Testis (tissue), 3 donors: ENCODE measurements around the gene CORO7. TPM values are rescaled to one million over a fixed set of nuclear protein-coding genes. Genes with fewer than 3 reads are reported as not detected.
A peak's percentile ranks its signal among the peaks of the same experiment; 100 is the strongest.

ENCODE experiments used
- DNase-seq: peaks from one replicate; pipeline ENCODE4 v3.0.0-alpha.2; 2019
- H3K27ac ChIP-seq, 2 donors: fragments of 200-600 bp; sonication (generic); one replicate each; pipeline ENCODE4 v1.5.1; 2019
- H3K27me3 ChIP-seq: fragments of 200-600 bp; sonication (generic); one replicate; pipeline ENCODE4 v1.5.1; 2019
- H3K36me3 ChIP-seq: fragments of 200-600 bp; sonication (generic); one replicate; pipeline ENCODE4 v1.5.1; 2017; ENCODE audit warnings: low read depth; ENCODE audit errors: missing control alignments
- H3K4me1 ChIP-seq: fragments of 200-600 bp; sonication (generic); one replicate; pipeline ENCODE4 v1.5.1; 2019
- H3K4me3 ChIP-seq, 2 donors: fragments of 200-600 bp; sonication (generic); one replicate each; pipeline ENCODE4 v1.5.1; 2017 to 2019
- H3K9me3 ChIP-seq: fragments of 200-600 bp; sonication (generic); one replicate; pipeline ENCODE4 v1.5.1; 2017
- POLR2A ChIP-seq: fragments of 450-650 bp; IDR thresholded peaks from one replicate; pipeline ENCODE4 v1.6.1; 2017; ENCODE audit warnings: antibody characterized with exemption, mild to moderate bottlenecking, moderate library complexity
- WGBS, 2 donors: methylation state at CpG; one replicate each; pipeline ENCODE4 v1.1.5; 2018; 5-methylcytosine and 5-hydroxymethylcytosine counted together
- intact Hi-C: fragments of 100-400 bp; cut with DNase I; formaldehyde crosslinking; loops from one replicate; pipeline ENCODE4 v1.15.1; 2023; ENCODE audit warnings: low total_unique reads
- polyA plus RNA-seq: library from polyadenylated mRNA; stranded (reverse); fragments of 350-450 nt; fragmentation: Illumina TruSeq; extraction: RNeasy Lipid Tissue Mini Kit (QIAGEN cat#74804); gene quantifications from one replicate; pipeline ENCODE4 v1.2.3, GENCODE V29; 2014; ENCODE audit warnings: low read depth, low replicate concordance; ENCODE audit not compliant: insufficient read depth
- total RNA-seq, 2 donors: library from RNA; depleted of rRNA; stranded (reverse); fragments of >200 nt; gene quantifications; one replicate each; pipeline ENCODE4 v1.2.3, GENCODE V29; 2016
- TF ChIP-seq, protein P1 (sequence below), 3 experiments: fragments of 450-650 bp in 2 of 3; fragments of 200-600 bp in 1 of 3; sonication (generic) in 1 of 3; IDR thresholded peaks; one replicate each; pipeline ENCODE4 v1.5.1; 2016 to 2019; ENCODE audit warnings: antibody characterized with exemption in 3 of 3, mild to moderate bottlenecking in 2 of 3, moderate library complexity in 1 of 3

CORO7 gene
- total and polyA plus RNA-seq, 3 donors from 2014 or later, result 71.5 to 147 (median 126) TPM

DNA sequence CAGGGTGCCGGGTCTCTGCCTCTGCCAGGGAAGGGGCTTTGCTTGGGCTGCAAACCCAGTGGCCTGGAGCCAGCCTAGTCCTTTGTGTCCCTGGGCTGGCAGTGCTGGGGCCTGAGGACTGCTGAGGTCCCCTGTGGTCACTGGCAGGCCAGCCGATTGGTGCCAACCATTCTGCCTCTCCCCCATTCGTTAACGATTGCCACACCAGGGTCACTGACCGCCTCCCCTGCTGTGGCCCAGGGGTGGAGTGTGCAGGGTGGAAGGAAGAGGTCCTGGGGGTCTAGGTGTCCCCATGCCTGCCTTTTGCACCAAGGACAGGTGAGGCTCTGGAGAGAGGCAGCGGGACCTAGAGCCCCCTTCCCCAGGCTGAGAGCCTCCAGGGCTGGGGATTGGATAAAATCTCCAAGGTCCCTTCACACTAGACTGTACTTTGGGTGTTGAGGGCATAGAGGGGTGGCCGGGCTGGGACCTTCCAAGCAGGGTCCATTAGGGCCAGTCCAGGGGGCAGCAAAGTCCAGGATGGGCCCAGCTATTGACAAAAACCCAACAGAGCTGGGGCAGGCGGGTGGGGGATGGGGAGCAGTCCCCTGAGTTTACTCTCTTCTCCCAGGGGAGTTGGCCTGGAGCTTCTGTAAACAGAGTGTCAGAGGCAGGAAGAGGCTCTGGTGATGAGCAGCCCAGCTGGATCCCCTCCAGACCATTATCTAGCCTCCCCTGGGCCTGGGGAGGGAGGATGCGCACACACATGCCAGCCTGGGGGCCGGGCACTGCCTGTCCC is 43.6 kb downstream of the CORO7 start:
- no peaks in the 10 kb centered on the region for H3K36me3 ChIP-seq
- 21 to 27% methylated on average over 7 to 8 of the region's 10 CpGs for WGBS, 2 donors
- no peak for TF ChIP-seq POLR2A
- TF ChIP-seq, protein P1, sequence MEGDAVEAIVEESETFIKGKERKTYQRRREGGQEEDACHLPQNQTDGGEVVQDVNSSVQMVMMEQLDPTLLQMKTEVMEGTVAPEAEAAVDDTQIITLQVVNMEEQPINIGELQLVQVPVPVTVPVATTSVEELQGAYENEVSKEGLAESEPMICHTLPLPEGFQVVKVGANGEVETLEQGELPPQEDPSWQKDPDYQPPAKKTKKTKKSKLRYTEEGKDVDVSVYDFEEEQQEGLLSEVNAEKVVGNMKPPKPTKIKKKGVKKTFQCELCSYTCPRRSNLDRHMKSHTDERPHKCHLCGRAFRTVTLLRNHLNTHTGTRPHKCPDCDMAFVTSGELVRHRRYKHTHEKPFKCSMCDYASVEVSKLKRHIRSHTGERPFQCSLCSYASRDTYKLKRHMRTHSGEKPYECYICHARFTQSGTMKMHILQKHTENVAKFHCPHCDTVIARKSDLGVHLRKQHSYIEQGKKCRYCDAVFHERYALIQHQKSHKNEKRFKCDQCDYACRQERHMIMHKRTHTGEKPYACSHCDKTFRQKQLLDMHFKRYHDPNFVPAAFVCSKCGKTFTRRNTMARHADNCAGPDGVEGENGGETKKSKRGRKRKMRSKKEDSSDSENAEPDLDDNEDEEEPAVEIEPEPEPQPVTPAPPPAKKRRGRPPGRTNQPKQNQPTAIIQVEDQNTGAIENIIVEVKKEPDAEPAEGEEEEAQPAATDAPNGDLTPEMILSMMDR (IDR thresholded peaks at IDR 0.05), result no peak
- peaks cover 56% of the 10 kb centered on the region for H3K4me1 ChIP-seq
- peak overlapping the region; percentile 86 to 87 for H3K27ac ChIP-seq
- H3K27me3 ChIP-seq, result no peaks in the 10 kb centered on the region
- DNase-seq, result peak; percentile 75
- H3K4me3 ChIP-seq, result peak overlapping the region; percentile 86 to 91
- intact Hi-C loops, result no loop called here
- no peaks in the 10 kb centered on the region for H3K9me3 ChIP-seq

DNA sequence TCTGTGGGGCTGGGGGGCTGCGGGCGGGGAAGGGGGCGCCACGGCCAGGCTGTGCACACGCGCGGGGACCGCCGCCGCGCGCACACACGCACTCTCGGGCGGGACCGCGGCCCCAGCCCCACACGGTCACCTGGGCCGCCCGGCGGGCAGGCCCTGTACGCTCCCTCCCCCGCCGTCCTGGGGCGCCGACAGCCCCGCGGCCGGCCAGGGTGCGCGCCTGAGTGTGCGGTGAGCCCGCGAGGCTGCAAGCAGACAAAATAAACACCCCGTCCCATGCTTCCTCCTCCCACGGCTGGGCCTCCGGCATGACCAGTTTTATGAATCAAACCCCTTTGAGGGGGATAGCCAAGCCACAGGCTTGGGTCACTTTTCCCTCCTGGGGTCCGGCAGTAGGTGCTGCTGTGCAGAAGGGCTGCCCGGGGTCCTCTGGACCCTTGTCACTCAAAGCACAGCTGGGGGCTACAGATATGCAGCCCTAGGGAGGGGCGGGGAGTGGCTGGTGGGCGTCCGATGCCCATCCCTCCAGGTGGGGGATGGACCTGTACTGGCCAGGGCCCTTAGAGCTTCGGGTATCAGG is 44.3 kb downstream of the CORO7 start:
- Histone ChIP-seq H3K27ac (peak overlapping the region; percentile 86 to 87), H3K4me1 (peaks cover 49% of the 10 kb centered on the region), H3K9me3 (no peaks in the 10 kb centered on the region), H3K4me3 (peak overlapping the region; percentile 86 to 91), H3K27me3 (no peaks in the 10 kb centered on the region), H3K36me3 (no peaks in the 10 kb centered on the region)
- 2% methylated on average over 43 of the region's 43 CpGs; no CpG with 5 or more reads in 1 of the 2 donors for WGBS, 2 donors
- TF ChIP-seq POLR2A, result no peak
- TF ChIP-seq, protein P1 (IDR thresholded peaks at IDR 0.05), result no peak
- intact Hi-C loops, result no loop called here
- no peak for DNase-seq

DNA sequence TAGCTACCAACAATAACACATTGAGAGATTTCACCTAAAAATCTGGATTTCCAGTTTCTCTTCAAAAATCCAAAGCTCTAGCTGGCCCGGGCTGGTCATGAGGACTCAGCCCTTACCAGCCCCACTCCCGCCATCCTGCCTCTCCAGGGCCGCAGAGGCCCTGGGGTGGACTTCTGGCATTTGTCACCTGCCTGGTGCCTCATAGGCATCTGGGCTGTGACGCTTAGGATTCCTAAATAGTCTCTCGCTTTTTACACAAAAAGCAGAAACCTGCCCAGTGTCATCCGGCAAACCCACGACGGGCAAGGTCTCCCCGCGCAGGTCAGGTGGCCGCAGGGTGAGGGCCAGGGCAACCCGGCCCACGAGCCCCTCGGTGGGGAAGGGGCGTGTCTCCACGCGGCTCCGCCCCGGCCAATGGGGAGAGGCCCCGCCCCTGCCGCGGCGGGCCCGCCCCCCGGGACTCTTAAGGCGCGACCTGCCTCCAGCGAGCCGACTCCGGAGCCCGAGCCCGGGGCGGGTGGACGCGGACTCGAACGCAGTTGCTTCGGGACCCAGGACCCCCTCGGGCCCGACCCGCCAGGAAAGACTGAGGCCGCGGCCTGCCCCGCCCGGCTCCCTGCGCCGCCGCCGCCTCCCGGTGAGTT is 44.9 kb downstream of the CORO7 start, which contains the start of gene VASN:
Gene VASN, plus strand, starts transcription at position 492 of the 644 bp plus-strand sequence. CDS start 9,030 bp downstream, outside the sequence.
- Histone ChIP-seq H3K36me3 (no peaks in the 10 kb centered on the region), H3K4me3 (peak within 1 kb of the TSS; percentile 86 to 91), H3K27ac (peak within 1 kb of the TSS; percentile 86 to 87), H3K27me3 (no peaks in the 10 kb centered on the region), H3K4me1 (peaks cover 43% of the 10 kb centered on the region), H3K9me3 (no peaks in the 10 kb centered on the region)
- peak; percentile 82 for TF ChIP-seq POLR2A
- TF ChIP-seq, protein P1 (IDR thresholded peaks at IDR 0.05), result no peak
- intact Hi-C loops, result no loop called here
- 3% methylated on average over 44 of the region's 50 CpGs; no CpG with 5 or more reads in 1 of the 2 donors for WGBS, 2 donors
- DNase-seq, result peak; percentile 92

DNA sequence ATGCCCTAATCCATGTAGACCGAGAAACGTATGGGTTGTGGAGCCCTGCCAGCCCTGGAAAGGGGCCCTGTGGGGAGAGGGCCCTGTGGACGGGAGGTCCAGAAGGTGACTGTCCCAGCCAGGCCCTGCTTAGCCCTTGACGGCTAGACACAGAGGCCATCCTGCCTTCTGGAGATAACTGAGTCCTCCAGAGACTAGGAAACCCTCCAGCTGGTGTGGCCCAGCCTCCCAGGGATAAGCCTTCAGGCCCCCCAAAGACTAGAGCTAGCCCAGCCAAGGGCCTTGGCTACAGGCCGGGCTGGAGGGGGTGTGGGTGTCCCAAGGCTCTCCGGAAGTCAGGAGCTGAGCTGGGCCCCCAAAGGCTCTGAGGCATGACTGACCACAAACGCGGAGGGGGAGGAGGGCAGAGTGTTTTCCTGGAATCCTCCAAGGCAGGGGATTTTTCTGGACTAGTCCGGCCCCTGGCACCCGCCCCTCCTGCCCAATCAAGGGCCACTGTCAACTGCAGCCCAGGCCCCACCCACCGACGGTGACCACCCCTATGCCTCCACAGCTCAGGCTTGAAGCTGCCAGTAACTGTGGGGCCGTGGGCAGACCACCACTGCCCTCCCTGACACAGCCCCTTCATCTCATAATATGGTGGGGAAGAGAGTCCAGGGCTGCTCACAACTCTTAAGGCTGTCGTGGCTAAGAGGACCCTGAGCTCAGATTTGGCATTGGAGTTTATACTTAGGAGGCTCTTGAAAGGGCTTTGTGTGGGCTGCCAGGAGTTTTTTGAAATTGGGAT is 45.6 kb downstream of the CORO7 start:
- no peaks in the 10 kb centered on the region for H3K27me3 ChIP-seq
- peak overlapping the region; percentile 41 to 86 for H3K27ac ChIP-seq
- WGBS, 2 donors, result 38 to 43% methylated on average over 4 to 12 of the region's 14 CpGs
- H3K36me3 ChIP-seq, result no peaks in the 10 kb centered on the region
- no peak overlapping the region for H3K4me3 ChIP-seq
- DNase-seq, result peak; percentile 79
- H3K9me3 ChIP-seq, result no peaks in the 10 kb centered on the region
- no peak for TF ChIP-seq POLR2A
- TF ChIP-seq, protein P1 (IDR thresholded peaks at IDR 0.05), result no peak
- H3K4me1 ChIP-seq, result peaks cover 36% of the 10 kb centered on the region
- intact Hi-C loops, result no loop called here
